OCI-LY1 (cell line): Measurements from ENCODE around the gene C22orf31.

Experiments
- CTCF ChIP-seq: fragments of 200-600 bp; sonication (generic), shearing (Covaris generic); IDR thresholded peaks from 2 replicates; pipeline ENCODE4 v1.5.1; 2017; ENCODE audit warnings: mild to moderate bottlenecking, antibody characterized with exemption, low read length, moderate library complexity, mixed read lengths
- EZH2 ChIP-seq: fragments of 200-600 bp; sonication (generic), shearing (Covaris generic); IDR thresholded peaks from 2 replicates; pipeline ENCODE4 v1.8.0; 2017; ENCODE audit warnings: borderline replicate concordance, mixed run types, mild to moderate bottlenecking, antibody characterized with exemption, low read length, moderate library complexity, mixed read lengths

GRCh38 chr22:29040385-29041275 lies 21.0 kb downstream of the C22orf31 start:
- TF ChIP-seq CTCF, result peak; percentile 97
- TF ChIP-seq EZH2, result no peak
